Spleen (tissue), 11 donors: ENCODE results near the gene CRYGB. TPM values are rescaled to one million over a fixed set of nuclear protein-coding genes. Genes with fewer than 3 reads are reported as not detected.

ENCODE experiments used
- DNase-seq: peaks from one replicate; pipeline ENCODE4 v3.0.0-alpha.2; 2020
- H3K27ac ChIP-seq, 8 donors: fragments of 200-600 bp; sonication (generic) in 7 of 8; 1 replicate in 4 of 8; 2 replicates in 4 of 8; pipeline versions ENCODE4 v1.5.0 to v1.8.0; 2016 to 2021; ENCODE audit warnings: inconsistent platforms in 4 of 8, mild to moderate bottlenecking in 4 of 8, moderate library complexity in 1 of 8
- H3K27me3 ChIP-seq, 7 donors: fragments of 200-600 bp; sonication (generic) in 6 of 7; replicated peaks in 1 of 7; 1 replicate in 4 of 7; 2 replicates in 3 of 7; pipeline versions ENCODE4 v1.5.0 to v1.8.0; 2016 to 2021; ENCODE audit warnings: inconsistent platforms in 3 of 7, mild to moderate bottlenecking in 1 of 7
- H3K36me3 ChIP-seq, 6 donors: fragments of 200-600 bp; sonication (generic) in 5 of 6; 1 replicate in 4 of 6; 2 replicates in 2 of 6; pipeline versions ENCODE4 v1.5.0 to v1.8.0; 2016 to 2021; ENCODE audit warnings: inconsistent platforms in 2 of 6
- H3K4me1 ChIP-seq, 6 donors: fragments of 200-600 bp; sonication (generic) in 5 of 6; 1 replicate in 3 of 6; 2 replicates in 3 of 6; pipeline versions ENCODE4 v1.5.0 to v1.8.0; 2016 to 2021; ENCODE audit warnings: inconsistent platforms in 3 of 6
- H3K4me3 ChIP-seq, 8 donors: fragments of 200-600 bp; sonication (generic) in 7 of 8; 1 replicate in 4 of 8; 2 replicates in 4 of 8; pipeline versions ENCODE4 v1.5.0 to v1.8.0; 2016 to 2021; ENCODE audit warnings: inconsistent platforms in 4 of 8, mild to moderate bottlenecking in 4 of 8, moderate library complexity in 2 of 8
- H3K9me3 ChIP-seq, 8 donors: fragments of 200-600 bp; sonication (generic) in 7 of 8; 1 replicate in 4 of 8; 2 replicates in 4 of 8; pipeline versions ENCODE4 v1.5.0 to v1.8.0; 2016 to 2021; ENCODE audit warnings: inconsistent platforms in 4 of 8
- CTCF ChIP-seq, 11 experiments: fragments of 200-600 bp in 7 of 11; fragments of 450-650 bp in 4 of 11; sonication (generic) in 4 of 11; IDR thresholded peaks in 8 of 11; conservative IDR thresholded peaks in 3 of 11; 1 replicate in 7 of 11; 2 replicates in 4 of 11; pipeline versions ENCODE4 v1.4.0 to v1.8.0; 2016 to 2021; ENCODE audit warnings: antibody characterized with exemption in 11 of 11, inconsistent platforms in 4 of 11, mild to moderate bottlenecking in 1 of 11
- POLR2A ChIP-seq, 3 donors: fragments of 450-650 bp; IDR thresholded peaks; one replicate each; pipeline ENCODE4 v1.5.1; 2017; ENCODE audit warnings: antibody characterized with exemption in 3 of 3, mild to moderate bottlenecking in 1 of 3
- POLR2AphosphoS5 ChIP-seq, 3 donors: sonication (generic); formaldehyde crosslinking; IDR thresholded peaks; one replicate each; pipeline ENCODE4 v1.5.1; 2017; ENCODE audit warnings: antibody characterized with exemption in 3 of 3
- WGBS, 5 donors: extraction: QIAGEN DNeasy Blood & Tissue Kit in 3 of 5; methylation state at CpG; one replicate each; pipeline versions ENCODE4 v1.1.5 to v1.1.7; 2013 to 2018; 5-methylcytosine and 5-hydroxymethylcytosine counted together
- intact Hi-C: fragments of 100-400 bp; cut with DNase I; formaldehyde crosslinking; loops from one replicate; pipeline ENCODE4 v1.15.0; 2023; ENCODE audit warnings: low total_unique reads
- polyA plus RNA-seq, 3 donors: library from polyadenylated mRNA; stranded (reverse); fragments of 200-250 nt; gene quantifications; one replicate each; pipeline ENCODE4 v1.2.1, GENCODE V29; 2013
- total RNA-seq, 7 donors: library from RNA; depleted of rRNA in 3 of 7; stranded (reverse); fragments of >200 nt in 3 of 7; fragmentation: NEBNext Ultra II Directional in 4 of 7; extraction: Animal tissue kit (Norgen Biotek cat#: 25700) in 4 of 7; gene quantifications; one replicate each; pipeline versions ENCODE4 v1.1.0 to v1.2.1, GENCODE V29; 2016 to 2021
- donor health status: healthy with polysubstance abuse.
- donor health status: DM: no; HTN: no; CAD: no; lungs with moderate emphysema.
- donor health status: DM: no; HTN: no; CAD: no.
- donor health status: Bipolar disorder and iron deficiency.
- donor health status: healthy.
- donor health status: DM: no; HTN: no; CAD: no.
- donor health status: DM: yes; HTN: yes; CAD: no.

CRYGB gene
- total and polyA plus RNA-seq, 10 donors: not detected

- H3K36me3 ChIP-seq: no peaks in the 10 kb centered on the region
- H3K27ac ChIP-seq: no peak overlapping the region
- no peak for TF ChIP-seq POLR2AphosphoS5 (IDR thresholded peaks at IDR 0.05)
- TF ChIP-seq CTCF (IDR thresholded peaks at IDR 0.05 in 8 of 11, conservative IDR thresholded peaks at IDR 0.05 in 3 of 11): no peak
- no peak for TF ChIP-seq POLR2A (IDR thresholded peaks at IDR 0.05)
- 50 to 75% (median 72%) methylated on average over 2 of the region's 2 CpGs for WGBS, 5 donors
- intact Hi-C loops: no loop called here
- peaks cover 0 to 4% (median 0%) of the 10 kb centered on the region in 7 donors for H3K27me3 ChIP-seq
- H3K4me3 ChIP-seq: no peak overlapping the region
- no peak for DNase-seq
- H3K4me1 ChIP-seq: peaks cover 0 to 11% (median 0%) of the 10 kb centered on the region in 6 donors
- H3K9me3 ChIP-seq: no peaks in the 10 kb centered on the region
These were observed 47.7 kb downstream of the CRYGB start for GRCh38 chr2:208098267-208098666.

- no peak overlapping the region for H3K4me3 ChIP-seq
- TF ChIP-seq CTCF (IDR thresholded peaks at IDR 0.05 in 8 of 11, conservative IDR thresholded peaks at IDR 0.05 in 3 of 11): no peak
- TF ChIP-seq POLR2A (IDR thresholded peaks at IDR 0.05): no peak
- H3K9me3 ChIP-seq: no peaks in the 10 kb centered on the region
- no peaks in the 10 kb centered on the region for H3K36me3 ChIP-seq
- intact Hi-C loops: no loop called here
- H3K4me1 ChIP-seq: peaks cover 0 to 11% (median 0%) of the 10 kb centered on the region in 6 donors
- H3K27ac ChIP-seq: no peak overlapping the region
- H3K27me3 ChIP-seq: peaks cover 0 to 4% (median 0%) of the 10 kb centered on the region in 7 donors
- WGBS, 5 donors: 81 to 92% (median 90%) methylated on average over 5 of the region's 5 CpGs
- DNase-seq: no peak
These were observed 48.2 kb downstream of the CRYGB start for GRCh38 chr2:208097801-208098200.

- Histone ChIP-seq H3K9me3 (no peaks in the 10 kb centered on the region), H3K4me3 (no peak overlapping the region), H3K36me3 (no peaks in the 10 kb centered on the region), H3K27ac (no peak overlapping the region), H3K27me3 (peaks cover 0 to 4% (median 0%) of the 10 kb centered on the region in 7 donors), H3K4me1 (peaks cover 0 to 11% (median 0%) of the 10 kb centered on the region in 6 donors)
- DNase-seq: no peak
- WGBS, 5 donors: 80 to 86% (median 84%) methylated on average over 3 of the region's 3 CpGs
- no peak for TF ChIP-seq POLR2A (IDR thresholded peaks at IDR 0.05)
- no peak for TF ChIP-seq CTCF (IDR thresholded peaks at IDR 0.05 in 8 of 11, conservative IDR thresholded peaks at IDR 0.05 in 3 of 11)
- TF ChIP-seq POLR2AphosphoS5 (IDR thresholded peaks at IDR 0.05): no peak
- intact Hi-C loops: no loop called here
These were observed 48.6 kb downstream of the CRYGB start for GRCh38 chr2:208097313-208097712.

GRCh38 chr2:208096080-208096479, 49.9 kb downstream of the CRYGB start:
- no peak for TF ChIP-seq POLR2A (IDR thresholded peaks at IDR 0.05)
- TF ChIP-seq CTCF (IDR thresholded peaks at IDR 0.05 in 8 of 11, conservative IDR thresholded peaks at IDR 0.05 in 3 of 11): no peak
- TF ChIP-seq POLR2AphosphoS5 (IDR thresholded peaks at IDR 0.05): no peak
- no peak for DNase-seq
- no peak overlapping the region for H3K4me3 ChIP-seq
- H3K9me3 ChIP-seq: no peaks in the 10 kb centered on the region
- no peaks in the 10 kb centered on the region for H3K36me3 ChIP-seq
- peaks cover 0 to under 1% (median 0%) of the 10 kb centered on the region in 6 donors for H3K4me1 ChIP-seq
- 56 to 73% (median 65%) methylated on average over 3 of the region's 3 CpGs for WGBS, 5 donors
- intact Hi-C loops: no loop called here
- no peak overlapping the region for H3K27ac ChIP-seq
- H3K27me3 ChIP-seq: peaks cover 0 to 4% (median 0%) of the 10 kb centered on the region in 7 donors
